Endodermal cell (in vitro differentiated cells): Measurements from ENCODE around the gene CYP46A1. TPM values are rescaled to one million over a fixed set of nuclear protein-coding genes. Genes with fewer than 3 reads are reported as not detected.

Experiments
- DNase-seq: peaks from one replicate; pipeline ENCODE4 v3.0.0-alpha.2; 2017
- H3K27ac ChIP-seq: 2 replicates; pipeline ENCODE4 v1.5.1; 2013; ENCODE audit warnings: mild to moderate bottlenecking, low read depth, low read length, moderate library complexity
- H3K27me3 ChIP-seq: 2 replicates; pipeline ENCODE4 v1.6.1; 2013; ENCODE audit warnings: mild to moderate bottlenecking, low read length, moderate library complexity; ENCODE audit not compliant: insufficient read depth, control insufficient read depth, poor library complexity, severe bottlenecking
- H3K36me3 ChIP-seq: 2 replicates; pipeline ENCODE4 v1.7.0; 2013; ENCODE audit warnings: mild to moderate bottlenecking, low read length, moderate library complexity; ENCODE audit not compliant: control insufficient read depth, insufficient read depth
- H3K4me1 ChIP-seq: one replicate; pipeline ENCODE4 v1.7.0; 2013; ENCODE audit warnings: low read length; ENCODE audit not compliant: control insufficient read depth, insufficient read depth
- H3K4me3 ChIP-seq: 2 replicates; pipeline ENCODE4 v1.5.1; 2013; ENCODE audit warnings: mild to moderate bottlenecking, low read length, moderate library complexity
- H3K9ac ChIP-seq: 2 replicates; pipeline ENCODE4 v1.6.1; 2013; ENCODE audit warnings: mild to moderate bottlenecking, low read length, moderate library complexity; ENCODE audit not compliant: poor library complexity, severe bottlenecking; ENCODE audit errors: extremely low read depth
- H3K9me3 ChIP-seq: 2 replicates; pipeline ENCODE4 v1.6.1; 2013; ENCODE audit warnings: mild to moderate bottlenecking, low read length, moderate library complexity; ENCODE audit not compliant: control insufficient read depth
- H3K27ac Mint-ChIP-seq: 2 replicates; pipeline ENCODE4 v1.8.0; 2020; ENCODE audit warnings: mixed read lengths
- H3K27me3 Mint-ChIP-seq: 2 replicates; pipeline ENCODE4 v1.8.0; 2021; ENCODE audit warnings: mild to moderate bottlenecking, mixed read lengths; ENCODE audit not compliant: insufficient read depth
- H3K36me3 Mint-ChIP-seq: 2 replicates; pipeline ENCODE4 v1.8.0; 2020; ENCODE audit warnings: low read depth, mixed read lengths
- H3K4me1 Mint-ChIP-seq: 2 replicates; pipeline ENCODE4 v1.8.0; 2020; ENCODE audit warnings: mixed read lengths
- H3K4me3 Mint-ChIP-seq: 2 replicates; pipeline ENCODE4 v1.8.0; 2020; ENCODE audit warnings: mild to moderate bottlenecking, moderate library complexity, mixed read lengths
- H3K9me3 Mint-ChIP-seq: 2 replicates; pipeline ENCODE4 v1.8.0; 2020; ENCODE audit warnings: mild to moderate bottlenecking, mixed read lengths
- WGBS, 2 experiments: methylation state at CpG; one replicate each; pipeline versions ENCODE4 v1.1.5 to v1.1.7; 2013; ENCODE audit warnings: missing lambda C conversion rate in 2 of 2, mixed read lengths in 1 of 2; ENCODE audit not compliant: insufficient coverage in 1 of 2, insufficient read length in 1 of 2; 5-methylcytosine and 5-hydroxymethylcytosine counted together
- total RNA-seq, 2 donors: library from RNA; stranded (reverse); fragmentation: NEBNext Ultra II Directional in 1 of 2; extraction: Animal tissue kit (Norgen Biotek cat#: 25700) in 1 of 2; gene quantifications; 2 replicates in 1 of 2; 3 replicates in 1 of 2; pipeline ENCODE4 v1.2.1, GENCODE V29; 2021
- TF ChIP-seq, protein P1 (sequence below): fragments of 200-600 bp; sonication (generic); conservative IDR thresholded peaks from 2 replicates; pipeline ENCODE4 v1.5.0; 2021; ENCODE audit warnings: antibody characterized with exemption, mild to moderate bottlenecking

CYP46A1 gene
- total RNA-seq, 2 donors from 2014 or later = 0.55 to 0.57 TPM

DNA sequence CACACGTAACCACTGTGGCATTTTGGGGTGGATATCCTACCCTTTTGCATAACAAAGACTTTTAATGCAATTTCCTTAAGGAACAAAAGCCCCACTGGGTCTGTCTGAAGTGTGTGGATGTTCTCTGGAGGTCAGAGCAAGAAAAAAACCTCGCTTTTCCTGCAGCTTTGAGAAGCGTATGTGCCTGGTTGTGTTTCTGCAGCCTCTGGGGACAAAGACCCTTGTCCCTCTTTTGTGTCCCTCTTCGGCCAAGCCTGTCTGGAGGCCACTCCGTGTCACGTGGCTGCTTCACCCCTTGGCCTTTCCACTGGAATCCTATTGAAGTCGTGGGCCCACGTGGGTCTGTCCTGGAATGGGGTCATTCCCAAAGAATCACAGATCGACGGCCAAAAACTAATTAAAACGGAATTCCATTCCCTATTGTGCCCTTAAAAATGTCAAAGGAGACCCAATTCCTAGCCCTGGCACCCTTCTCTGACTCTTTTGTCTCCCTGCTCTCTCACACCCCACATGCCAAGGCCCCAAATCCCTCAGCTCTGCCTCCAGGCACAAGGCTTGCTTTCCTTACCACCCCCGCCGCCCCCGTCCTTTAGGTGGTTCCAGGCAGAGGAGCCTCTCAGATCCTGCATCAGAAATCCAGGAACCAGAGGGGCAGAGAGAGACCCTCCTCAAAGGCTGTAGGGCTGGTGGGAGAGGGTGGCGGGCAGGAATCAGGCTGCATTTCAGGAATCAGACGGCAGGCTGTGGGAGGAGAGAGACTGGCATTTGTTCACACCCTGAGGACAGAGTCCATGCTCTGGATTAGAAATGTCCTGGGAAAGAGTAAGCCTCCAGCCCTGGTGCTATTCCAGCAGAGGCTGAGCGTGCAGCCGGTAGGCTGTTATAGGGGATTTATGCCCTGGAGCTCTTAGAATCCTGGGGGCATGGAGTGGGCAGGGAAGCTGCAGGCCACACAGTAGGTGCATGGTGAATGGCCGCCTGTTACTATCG lies 12.6 kb upstream of the CYP46A1 start:
- H3K27ac ChIP-seq = peak overlapping the region; percentile 98
- peaks cover 21% of the 10 kb centered on the region for H3K4me1 Mint-ChIP-seq

DNA sequence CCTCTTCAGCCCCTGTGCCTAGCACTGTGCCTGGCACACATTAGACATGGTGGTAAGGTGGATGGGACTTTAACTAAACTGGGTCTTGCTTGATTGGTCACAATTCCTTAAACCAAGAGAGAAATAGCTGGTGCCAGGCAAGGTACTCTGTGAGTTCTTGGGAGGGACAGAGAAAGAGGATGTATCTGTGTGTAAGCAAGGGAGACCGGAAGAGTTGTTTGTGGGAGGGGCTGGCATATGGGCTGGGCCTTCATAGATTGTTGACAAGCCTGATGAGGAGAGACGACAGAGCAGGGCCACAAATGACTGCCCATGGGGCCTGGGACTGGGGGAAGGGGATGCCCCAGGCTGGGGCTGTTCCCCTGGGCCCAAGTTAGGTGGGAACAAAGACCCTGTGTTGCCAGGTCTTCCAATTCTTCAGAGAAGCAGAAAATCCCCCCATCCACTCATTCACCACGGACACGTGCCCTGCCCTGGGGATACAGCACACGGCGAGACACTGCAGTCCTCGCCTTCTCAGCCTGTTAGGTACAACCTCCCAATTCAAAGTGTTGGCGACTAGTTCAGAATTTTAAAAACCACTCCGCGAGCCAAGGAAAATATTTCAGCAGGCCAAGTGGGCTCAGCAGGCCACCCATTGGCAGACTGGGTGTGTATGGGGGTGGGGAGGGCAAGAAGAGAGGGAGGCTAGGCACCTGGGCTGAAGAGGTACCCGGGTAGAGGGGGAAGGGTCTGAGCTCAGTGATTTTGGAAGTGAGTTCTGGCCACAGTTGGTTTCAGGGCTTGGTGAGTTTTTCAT lies 11.4 kb upstream of the CYP46A1 start:
- peaks cover 7% of the 10 kb centered on the region for H3K4me1 ChIP-seq
- H3K36me3 ChIP-seq = no peaks in the 10 kb centered on the region
- peaks cover 4% of the 10 kb centered on the region for H3K9me3 ChIP-seq
- H3K4me3 Mint-ChIP-seq = no peak overlapping the region
- peaks cover 21% of the 10 kb centered on the region for H3K4me1 Mint-ChIP-seq
- 86 to 89% methylated on average over 11 of the region's 11 CpGs for WGBS, 2 experiments
- H3K9me3 Mint-ChIP-seq = peaks cover 8% of the 10 kb centered on the region
- peak overlapping the region; percentile 98 for H3K27ac ChIP-seq
- TF ChIP-seq, protein P1, sequence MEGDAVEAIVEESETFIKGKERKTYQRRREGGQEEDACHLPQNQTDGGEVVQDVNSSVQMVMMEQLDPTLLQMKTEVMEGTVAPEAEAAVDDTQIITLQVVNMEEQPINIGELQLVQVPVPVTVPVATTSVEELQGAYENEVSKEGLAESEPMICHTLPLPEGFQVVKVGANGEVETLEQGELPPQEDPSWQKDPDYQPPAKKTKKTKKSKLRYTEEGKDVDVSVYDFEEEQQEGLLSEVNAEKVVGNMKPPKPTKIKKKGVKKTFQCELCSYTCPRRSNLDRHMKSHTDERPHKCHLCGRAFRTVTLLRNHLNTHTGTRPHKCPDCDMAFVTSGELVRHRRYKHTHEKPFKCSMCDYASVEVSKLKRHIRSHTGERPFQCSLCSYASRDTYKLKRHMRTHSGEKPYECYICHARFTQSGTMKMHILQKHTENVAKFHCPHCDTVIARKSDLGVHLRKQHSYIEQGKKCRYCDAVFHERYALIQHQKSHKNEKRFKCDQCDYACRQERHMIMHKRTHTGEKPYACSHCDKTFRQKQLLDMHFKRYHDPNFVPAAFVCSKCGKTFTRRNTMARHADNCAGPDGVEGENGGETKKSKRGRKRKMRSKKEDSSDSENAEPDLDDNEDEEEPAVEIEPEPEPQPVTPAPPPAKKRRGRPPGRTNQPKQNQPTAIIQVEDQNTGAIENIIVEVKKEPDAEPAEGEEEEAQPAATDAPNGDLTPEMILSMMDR = no peak
- H3K36me3 Mint-ChIP-seq = no peaks in the 10 kb centered on the region
- no peaks in the 10 kb centered on the region for H3K27me3 Mint-ChIP-seq
- DNase-seq = no peak
- H3K4me3 ChIP-seq = no peak overlapping the region
- H3K27me3 ChIP-seq = no peaks in the 10 kb centered on the region
- H3K9ac ChIP-seq = no peak overlapping the region
- H3K27ac Mint-ChIP-seq = no peak overlapping the region

More for the DNA sequence above, 12.6 kb upstream of the CYP46A1 start:
- Histone ChIP-seq H3K36me3 (no peaks in the 10 kb centered on the region), H3K9me3 (no peaks in the 10 kb centered on the region), H3K9ac (no peak overlapping the region), H3K4me1 (peaks cover 7% of the 10 kb centered on the region), H3K27me3 (no peaks in the 10 kb centered on the region), H3K4me3 (no peak overlapping the region)
- Mint-ChIP-seq H3K27me3 (no peaks in the 10 kb centered on the region), H3K36me3 (no peaks in the 10 kb centered on the region), H3K9me3 (peaks cover under 1% of the 10 kb centered on the region), H3K4me3 (no peak overlapping the region), H3K27ac (peak overlapping the region; percentile 84)
- TF ChIP-seq, protein P1 = no peak
- DNase-seq = no peak
- WGBS, 2 experiments = 43 to 63% methylated on average over 15 to 20 of the region's 20 CpGs

DNA sequence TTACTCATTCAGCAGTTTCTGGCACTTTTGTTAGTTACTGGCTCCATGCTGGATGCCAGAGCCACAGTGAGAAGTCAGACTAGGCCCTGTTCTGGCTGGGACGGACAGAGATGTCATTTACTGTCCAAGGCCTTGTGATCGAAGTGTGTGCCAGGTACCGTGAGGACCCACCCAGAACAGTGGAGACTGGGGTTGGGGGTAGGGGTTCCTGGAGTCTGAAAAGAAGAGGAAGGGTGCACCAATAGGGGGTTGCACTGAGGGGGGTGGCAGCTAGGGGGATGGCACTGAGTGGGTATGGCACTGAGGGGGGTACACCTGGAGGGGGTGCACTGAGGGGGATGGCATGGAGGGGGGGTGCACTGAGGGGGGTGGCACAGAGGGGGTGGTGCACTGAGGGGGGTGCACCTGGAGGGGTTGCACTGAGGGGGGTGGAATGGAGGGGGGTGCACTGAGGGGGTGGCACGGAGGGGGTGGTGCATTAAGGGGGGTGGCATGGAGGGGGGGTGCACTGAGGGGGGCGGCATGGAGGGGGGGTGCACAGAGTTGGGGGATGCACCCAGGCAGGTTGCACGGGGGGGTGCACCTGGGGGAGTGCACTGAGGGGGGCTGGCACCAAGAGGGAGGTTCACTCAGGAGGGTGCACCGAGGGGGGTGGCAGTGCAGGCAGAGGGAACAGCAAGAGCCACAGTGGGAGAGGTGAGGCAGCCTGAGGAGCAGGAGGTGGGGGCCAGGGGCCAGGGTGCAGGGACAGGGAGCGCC lies 10.6 kb upstream of the CYP46A1 start:
- H3K9ac ChIP-seq = no peak overlapping the region
- H3K9me3 Mint-ChIP-seq = peaks cover 15% of the 10 kb centered on the region
- peak overlapping the region; percentile 32 for H3K27ac ChIP-seq
- DNase-seq = no peak
- no peak overlapping the region for H3K27ac Mint-ChIP-seq
- no peaks in the 10 kb centered on the region for H3K27me3 ChIP-seq
- TF ChIP-seq, protein P1 = no peak
- peaks cover 7% of the 10 kb centered on the region for H3K4me1 ChIP-seq
- H3K4me3 Mint-ChIP-seq = no peak overlapping the region
- H3K36me3 ChIP-seq = no peaks in the 10 kb centered on the region
- peaks cover 21% of the 10 kb centered on the region for H3K4me1 Mint-ChIP-seq
- H3K36me3 Mint-ChIP-seq = no peaks in the 10 kb centered on the region
- WGBS, 2 experiments = 89 to 91% methylated on average over 1 to 7 of the region's 8 CpGs
- no peaks in the 10 kb centered on the region for H3K27me3 Mint-ChIP-seq
- H3K9me3 ChIP-seq = peaks cover 11% of the 10 kb centered on the region
- no peak overlapping the region for H3K4me3 ChIP-seq
